ENCODE results near the gene CUBN.

The CUBN gene

DNA sequence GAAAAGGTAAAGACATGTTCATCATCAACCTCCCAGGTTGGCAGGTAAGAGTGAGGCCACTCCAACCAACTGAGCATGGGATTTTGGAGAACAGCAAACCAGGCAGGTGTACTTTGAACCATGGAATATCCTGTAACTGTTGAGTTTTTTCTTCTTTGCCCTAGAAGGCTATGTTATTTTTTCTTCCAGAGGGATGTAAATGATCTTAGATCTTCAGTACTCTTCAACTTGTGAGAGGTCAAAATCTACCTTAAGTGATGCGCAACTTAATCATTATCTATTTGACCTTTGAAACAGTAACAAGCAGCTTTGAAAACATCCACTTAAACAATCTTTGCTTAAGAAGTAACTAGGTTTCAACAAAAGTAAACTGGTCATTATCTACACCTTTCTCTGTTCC is at the start of gene CUBN:
Gene CUBN (minus strand): TSS at position 71 of the 400 bp plus-strand sequence. CDS start 46 bp downstream, at position 25.
- no peak for DNase-seq

DNA sequence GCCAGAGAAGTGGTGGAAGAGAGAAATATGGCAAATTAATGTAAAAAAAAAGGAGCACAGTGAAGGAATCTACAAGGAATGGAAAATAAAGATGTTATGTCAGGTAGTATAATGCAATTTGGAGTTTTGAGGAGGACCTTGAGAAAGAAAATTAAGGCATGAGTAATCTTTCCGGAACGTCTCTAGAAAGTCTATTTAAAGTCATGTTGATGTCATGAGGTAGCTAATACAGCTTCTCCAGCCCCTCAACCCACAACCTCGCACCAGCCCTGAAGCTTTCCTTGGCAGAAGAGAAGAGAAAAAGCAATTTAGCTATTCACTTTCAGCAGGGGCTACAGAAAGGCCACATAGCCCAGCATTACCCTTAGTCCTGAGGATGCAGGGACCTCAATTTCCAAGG is 49.4 kb upstream of the CUBN start:
- no peak for DNase-seq

DNA sequence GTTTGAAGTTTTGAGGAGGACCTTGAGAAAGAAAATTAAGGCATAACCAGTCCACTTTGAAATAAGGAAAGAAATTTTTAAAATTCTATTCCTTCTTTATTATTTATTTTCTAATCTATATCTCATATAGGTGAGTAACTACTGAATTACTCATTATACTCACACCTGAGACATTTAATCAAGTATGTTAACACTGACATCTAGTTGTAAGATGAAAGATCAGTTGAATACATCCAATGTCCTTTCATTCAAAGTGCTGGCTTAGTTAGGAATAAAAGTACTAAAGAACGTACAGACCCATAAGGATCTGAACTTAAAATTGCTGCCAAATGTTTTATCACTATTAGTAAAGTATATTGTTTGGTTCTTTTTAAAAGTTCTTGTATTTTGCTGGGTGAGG is 48.4 kb upstream of the CUBN start:
- no peak for DNase-seq

DNA sequence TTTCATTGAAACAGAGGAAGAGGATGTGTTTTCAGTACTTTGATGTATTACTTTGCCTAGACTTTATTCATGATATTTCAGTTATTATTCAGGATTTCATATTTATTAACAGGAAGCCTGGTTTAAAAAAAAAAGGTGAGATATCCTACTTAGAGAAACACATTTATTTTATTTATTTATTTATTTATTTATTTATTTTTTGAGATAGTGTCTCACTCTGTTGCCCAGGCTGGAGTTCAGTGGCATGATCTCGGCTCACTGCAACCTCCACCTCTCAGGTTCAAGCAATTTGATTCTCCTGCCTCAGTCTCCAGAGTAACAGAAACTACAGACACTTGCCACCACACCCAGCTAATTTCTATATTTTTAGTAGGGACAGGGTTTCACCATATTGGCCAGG is 47.4 kb upstream of the CUBN start:
- DNase-seq: no peak

DNA sequence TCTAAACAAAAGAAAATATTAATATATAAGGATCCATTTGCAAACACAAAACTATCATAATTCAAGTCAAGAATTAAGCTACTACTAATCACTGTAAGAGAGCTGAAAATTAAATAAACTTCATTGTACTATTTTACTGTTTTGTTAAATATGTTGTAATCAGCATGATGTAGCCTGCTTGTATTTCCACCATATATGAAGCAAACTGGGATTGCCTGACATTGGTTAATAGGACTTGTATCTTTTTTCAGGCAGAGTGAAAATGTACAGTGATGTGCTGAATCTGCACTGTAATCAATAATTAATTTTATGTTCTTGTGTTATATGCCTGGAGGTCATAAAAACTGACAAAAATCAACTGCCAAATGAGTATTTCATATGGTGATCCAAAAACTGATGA is 46.5 kb upstream of the CUBN start:
- DNase-seq: no peak

DNA sequence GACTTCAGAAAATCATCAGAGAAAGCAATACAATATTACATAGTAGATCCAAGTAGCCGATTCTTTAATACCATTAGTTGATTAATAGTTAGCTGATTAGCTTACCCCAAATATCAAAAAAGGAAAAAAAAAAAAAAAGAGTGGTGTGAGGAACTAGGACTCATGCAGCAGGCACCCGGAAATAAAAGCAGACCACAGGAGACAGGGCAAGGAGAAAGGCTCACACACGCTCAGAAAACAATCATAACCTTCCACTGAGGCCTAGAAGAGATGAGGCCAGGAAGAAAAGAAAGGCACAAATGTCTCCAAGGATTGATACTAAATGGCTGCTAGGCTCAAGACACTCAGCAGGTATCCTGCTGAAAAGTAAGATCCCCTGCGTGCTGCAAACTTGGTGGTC is 45.9 kb upstream of the CUBN start:
- peak; percentile 11 for DNase-seq

DNA sequence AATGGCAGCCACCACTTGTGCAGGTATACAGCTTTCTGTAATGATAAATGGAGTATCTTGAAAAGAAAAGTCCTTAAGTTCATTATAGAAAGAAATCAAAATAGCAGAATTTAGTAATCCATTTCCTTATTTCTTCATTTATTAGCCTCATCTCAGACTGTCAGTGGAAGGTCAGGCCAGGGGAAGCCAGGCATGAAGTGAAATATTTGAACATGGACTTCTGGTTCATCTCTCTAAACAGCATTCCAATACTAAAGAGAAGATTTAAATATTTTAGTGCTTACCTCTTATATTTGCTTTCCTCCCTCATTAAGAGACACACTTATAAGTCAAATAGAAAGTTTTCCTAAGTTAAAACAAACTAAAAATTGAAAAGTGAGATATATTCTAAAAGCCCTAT is 45.0 kb upstream of the CUBN start:
- DNase-seq: no peak

DNA sequence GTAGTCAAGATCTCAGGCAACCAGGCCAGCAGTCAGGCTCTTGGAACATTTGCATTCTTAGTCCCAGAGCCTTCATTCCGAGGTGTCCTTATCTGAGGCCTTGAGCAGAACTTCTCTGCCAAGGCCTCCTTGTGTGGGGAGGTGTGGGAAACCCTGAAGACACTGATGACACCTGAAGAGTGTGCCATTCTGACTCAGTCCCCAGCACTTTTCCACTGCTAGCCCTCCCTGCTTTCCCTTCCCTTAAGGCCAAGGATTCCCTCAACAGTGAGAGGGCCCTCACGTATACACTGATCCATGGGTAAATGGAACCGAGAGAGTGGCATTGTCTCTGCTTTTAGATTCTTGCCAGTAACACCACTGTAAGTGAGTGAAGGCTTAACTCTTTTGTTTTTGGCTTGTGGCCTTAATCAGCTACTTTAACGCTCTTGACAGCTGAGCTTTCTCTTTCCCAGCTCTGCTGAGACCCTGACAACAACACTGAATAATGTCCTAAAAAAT is 41.6 kb upstream of the CUBN start:
- no peak for DNase-seq

DNA sequence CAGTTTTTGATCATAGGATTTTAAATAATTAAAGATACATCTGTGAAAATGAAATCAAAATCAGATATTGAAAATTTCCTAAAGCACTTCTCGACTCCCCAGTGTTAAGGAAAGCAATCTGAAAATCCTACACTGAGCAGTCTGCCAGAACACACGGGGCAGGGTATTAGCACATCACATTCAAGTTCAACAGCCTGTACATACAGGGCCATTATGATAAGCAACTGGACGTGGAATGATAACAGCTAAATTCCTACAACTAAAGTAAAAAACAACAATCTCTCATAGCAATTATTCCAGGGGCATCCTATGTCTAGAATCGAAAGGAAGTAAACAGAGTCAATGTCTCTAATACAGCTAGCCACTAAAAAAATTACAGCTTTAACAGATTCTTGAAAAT is 40.2 kb upstream of the CUBN start:
- no peak for DNase-seq

DNA sequence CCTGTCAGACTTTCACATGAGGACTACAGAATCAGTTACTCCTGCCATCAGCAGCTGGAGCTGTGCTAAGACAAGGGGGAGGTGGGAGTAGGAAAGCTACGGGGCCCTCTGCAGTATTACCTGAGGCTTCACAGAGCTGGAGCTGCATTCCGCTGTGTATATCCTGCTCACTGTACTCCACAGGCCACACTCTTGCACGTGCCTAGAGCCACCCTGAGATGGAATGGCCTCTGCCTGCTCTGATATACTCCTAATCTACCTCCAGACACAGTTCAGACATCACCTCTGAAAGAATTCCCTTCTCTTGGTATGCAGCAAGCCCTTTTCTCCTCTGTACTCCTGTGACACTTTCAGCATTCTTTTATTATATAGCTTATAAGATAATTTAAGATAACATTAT is 37.1 kb upstream of the CUBN start:
- DNase-seq: no peak

DNA sequence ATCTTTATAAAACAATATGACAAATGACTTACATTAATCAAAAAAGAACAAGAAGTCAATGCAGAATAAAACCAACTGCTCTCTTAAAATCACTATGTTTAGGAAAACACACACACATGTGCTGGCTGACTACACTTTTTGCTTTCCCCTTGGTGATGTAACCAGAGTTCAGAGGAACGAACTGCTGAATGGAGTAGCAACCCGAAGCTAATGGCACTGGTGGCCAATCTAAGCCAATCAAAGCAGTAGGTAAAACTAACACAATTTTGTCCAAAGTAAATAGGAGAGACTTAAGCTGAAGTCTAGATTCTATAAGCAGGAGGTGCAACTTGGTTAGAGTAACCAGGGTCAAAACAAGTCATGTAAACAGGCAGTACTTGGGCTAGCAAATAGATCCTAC is 33.2 kb upstream of the CUBN start:
- no peak for DNase-seq

DNA sequence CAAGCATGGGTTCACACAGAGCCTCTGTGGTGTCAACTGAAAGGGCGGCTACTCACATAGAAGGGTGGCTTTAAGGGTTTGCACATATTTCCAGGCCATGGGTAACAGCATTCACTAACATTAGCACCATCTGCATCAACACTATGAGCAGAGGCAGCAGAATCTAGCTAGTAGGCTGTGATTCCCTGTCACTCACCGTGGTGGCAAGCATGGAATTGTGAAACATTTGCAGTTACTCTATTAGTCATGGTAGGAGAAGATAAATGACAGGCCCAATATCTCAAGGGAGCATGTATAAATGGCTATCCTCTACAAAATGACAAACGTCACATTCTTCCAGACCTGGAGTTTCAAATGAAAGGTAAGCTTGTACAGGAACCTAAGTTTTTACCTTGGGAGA is 32.2 kb upstream of the CUBN start:
- DNase-seq: no peak

DNA sequence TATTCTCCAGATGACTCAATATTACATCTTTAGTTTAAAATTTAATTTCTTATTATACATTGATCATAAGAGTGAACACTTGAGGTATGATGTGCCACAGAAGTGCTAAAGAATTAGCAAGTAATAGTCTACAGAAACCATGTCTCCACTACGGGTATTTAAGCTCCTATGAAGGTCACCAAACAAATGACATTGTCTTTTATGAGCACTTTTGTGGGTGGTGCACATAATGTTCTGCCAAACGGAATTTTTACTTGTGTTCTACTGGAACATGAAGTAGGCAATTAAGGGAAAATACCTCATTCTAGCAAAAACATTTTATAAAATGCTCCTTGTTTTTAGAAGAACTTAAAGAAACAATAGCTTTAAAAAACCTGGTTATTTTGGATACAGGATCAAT is 27.4 kb upstream of the CUBN start:
- DNase-seq: no peak

DNA sequence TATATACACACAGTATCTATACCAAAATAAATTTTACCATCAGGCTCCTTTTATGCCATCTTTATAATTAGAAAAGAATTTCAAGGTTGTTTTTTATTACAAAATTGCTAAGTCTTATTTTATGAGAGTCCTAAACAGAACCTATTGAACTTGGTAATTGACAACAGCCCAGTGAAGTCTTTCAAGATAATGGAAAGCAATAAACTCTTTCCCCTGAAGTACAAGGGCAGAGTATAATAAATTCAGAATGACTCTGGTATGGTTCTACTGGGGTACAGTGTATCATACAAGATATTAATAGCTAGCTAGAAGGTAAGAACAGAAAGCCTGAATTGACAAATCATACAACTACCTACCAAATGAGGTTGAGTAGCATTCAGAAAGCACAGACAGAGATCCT is 26.2 kb upstream of the CUBN start:
- DNase-seq: no peak

DNA sequence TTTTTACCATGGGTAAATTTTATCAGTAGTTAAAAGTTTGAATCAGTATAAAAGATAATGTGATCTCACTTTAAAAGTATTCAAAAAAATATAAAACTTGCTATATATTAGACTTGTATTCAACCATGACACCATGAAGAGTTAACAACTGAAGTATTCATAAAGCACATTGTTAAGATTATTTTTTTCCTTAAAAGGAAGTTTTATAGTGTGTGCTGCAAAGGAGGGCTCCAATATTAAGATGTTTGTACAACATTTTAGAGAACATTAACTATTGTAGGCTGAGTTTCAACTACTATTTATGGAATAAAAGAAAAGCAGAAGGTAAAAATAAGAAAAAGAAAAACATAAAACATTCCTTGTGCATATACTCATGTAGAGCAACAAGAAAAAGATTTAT is 24.5 kb upstream of the CUBN start:
- no peak for DNase-seq

DNA sequence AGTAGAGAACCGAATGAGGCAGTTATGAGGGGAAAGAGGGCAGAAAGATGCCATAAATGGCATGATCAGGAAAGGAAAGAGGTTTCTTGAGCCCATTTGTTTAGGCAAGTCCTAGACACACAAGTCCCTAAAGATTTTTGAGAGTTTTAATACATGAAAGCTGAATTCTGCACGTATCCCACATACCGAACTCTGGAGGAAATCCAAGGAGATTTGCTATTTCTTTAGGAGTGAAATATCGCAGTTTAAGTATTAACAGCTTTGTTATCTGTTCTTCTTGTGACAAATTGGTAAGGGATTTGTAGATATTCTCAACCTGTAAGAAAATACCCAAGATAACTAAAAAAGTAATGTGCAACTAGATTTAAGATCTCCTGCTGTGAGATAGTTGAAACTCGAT is 23.7 kb upstream of the CUBN start:
- DNase-seq: no peak

DNA sequence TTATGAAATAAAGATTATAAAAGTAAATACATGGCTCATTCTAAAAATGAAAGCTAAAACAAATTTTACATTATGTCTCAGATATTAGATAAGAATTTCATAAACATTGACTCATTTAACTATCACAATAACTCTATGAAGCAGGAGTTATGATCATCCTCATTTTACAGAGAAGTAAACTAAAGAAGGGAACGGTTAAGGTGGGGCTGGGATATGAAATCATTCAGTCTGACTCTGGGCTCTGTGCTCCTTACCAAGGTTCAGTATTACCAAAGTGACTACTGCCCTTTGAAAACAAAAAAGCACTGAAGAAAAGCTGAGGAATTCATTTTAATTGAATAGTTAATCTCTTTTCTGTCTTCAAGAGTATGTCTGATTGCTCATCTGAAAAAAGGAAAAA is 22.1 kb upstream of the CUBN start:
- no peak for DNase-seq

DNA sequence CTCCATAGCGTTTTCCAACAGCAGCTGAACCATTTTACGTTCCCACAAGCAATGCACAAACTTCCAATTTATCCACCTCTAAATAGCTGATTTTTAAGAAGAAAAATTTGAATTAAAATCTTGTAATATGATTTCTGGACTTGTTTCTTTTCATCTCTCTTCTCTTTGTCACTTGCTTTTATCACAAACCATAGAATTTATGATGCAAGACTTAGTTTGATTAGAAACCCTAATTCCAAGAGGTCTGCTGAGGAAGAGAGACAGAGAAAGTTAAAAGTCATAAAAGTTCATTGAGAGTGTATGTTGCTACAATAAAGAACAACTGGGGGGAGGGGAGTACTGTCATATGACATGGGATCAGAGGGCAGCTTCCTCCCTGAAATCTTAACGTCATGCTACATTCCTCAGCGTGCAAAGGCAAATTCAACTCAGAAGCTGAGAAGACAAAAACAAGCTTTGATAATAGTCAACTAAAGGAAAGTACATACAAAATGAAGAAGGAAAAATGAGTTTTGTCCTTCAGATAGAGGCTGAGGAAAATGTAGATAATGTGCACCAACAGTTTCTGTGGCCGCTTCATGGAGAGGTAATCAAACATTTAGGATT is 18.4 kb upstream of the CUBN start:
- DNase-seq: no peak

DNA sequence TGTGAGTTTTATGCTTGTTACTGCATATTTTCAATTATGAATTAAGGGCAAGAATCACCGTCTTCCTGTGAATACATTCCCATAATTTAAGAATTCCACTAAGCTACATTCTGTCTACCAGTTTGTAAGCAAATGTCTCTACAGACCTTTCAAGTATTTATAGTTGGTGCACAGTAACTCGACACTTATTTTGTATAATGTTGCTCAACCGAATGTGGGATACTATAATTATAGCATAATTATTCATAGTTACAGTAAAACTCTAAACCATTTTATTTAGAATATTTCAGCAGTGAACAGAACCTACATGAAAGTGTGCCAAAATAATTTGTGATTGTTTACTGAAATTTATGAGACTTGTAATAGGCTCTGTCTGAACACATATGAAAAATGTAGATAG is 17.3 kb upstream of the CUBN start:
- no peak for DNase-seq

DNA sequence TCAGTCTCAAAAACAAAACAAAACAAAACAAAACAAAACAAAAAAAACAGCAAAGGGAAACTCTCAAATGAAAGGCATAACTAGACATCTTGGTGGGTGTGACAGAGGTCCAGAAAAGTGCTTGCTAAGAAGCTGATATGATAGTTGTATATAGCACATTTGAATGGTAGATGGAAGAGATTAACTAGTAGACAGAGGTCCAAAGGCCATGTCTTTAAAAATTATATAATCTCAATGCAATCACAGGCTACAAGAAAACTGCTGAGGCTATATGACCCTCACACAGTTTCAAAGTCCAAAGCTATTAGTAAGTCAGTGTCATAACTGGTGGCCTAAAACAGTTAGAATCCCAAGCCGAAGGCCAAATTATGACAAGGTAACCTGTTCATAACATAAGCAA is 15.6 kb upstream of the CUBN start:
- no peak for DNase-seq

DNA sequence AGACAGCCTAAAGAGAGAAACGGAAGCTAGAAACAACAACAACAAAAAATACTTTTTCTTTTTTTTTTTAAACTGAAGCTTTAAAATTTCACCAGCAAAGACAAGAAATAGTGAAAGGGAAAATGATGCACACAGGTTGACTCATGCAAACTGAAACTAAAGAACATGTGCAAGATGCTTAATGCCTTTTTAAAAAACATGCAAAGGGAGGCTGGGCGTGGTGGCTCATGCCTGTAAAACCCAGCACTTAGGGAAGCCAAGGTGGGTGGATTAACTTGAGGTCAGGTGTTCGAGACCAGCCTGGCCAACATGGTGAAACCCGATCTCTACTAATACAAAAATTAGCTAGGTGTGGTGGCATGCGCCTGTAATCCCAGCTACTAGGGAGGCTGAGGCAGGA is 15.1 kb upstream of the CUBN start:
- peak; percentile 12 for DNase-seq

DNA sequence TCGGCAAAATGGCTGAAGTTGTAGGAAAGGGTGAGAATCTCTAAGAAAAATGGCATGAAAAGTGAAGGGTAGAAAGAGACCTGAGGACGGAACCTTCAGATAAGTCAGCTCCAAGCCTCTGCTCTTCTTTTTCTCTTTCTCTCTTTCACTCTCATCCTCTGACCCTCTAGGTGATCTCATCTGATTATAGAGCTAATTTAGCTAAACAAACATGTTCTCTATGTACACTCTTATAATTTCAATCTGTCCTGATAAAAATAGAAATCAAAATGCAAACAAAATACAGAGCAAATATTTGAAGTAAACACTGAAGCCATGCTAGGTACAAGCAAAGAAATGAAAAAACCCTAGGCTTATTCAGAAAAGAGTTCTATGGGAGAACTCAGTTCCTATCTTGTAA is 14.4 kb upstream of the CUBN start:
- no peak for DNase-seq

DNA sequence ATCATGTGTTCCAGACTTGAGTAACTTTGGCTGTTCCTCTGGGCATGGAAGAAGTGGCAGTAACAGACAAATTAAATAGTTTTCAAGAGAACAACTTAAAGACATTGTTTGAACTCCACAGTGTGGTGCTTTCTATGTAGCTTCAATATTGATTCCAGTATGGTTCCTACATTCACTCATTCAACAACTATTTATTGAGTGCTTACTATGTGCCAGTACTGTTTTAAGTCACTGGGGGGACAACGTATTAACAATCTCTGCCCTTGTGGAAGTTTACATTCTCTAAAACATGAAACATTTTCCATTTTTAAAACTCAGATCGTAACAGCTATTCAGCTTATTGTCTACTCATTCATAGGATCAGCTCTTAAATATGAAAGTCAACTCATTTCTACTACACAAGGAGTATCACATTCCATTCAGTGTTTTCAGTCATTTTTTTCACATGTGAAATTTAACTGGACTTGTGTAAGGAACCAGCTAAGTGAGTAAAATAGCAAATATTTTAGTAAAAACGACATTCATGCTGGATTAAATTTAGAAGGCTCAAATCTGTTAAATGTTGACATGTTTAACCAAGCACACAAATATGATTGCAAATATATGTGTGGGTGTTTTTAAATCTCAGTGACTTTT is 13.6 kb upstream of the CUBN start:
- DNase-seq: no peak

DNA sequence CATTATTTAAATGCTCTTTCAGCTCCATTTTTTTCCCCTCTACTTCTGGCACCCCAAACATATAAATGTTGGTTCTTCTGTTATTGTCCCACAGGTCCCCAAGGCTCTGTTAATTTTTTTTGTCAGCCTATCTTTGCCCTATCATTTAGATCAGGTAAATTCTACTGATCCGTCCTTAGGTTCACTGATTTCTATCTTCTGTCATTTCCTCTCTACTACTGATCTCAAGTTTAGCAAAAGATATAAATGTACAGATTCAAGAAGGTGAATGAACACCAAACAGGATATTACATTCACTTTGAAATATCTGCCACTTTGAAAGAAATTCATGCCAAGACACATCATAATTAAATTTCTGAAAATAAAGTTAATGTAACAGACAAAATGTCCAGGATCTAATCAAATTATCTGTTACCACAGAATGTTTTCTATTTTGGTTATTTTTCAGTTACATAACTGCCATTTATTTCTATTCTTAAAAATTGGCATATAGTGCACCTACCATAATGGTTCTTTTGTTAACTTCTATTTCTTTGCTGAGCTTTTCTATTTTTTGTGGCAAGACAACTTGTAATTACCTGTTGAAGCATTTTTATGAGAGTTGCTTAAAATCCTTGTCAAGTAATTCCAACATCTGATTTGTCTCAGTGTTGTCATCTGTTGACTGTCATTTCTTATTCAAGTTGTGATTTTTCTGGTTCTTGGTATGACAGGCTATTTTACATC is 12.1 kb upstream of the CUBN start:
- DNase-seq: no peak

DNA sequence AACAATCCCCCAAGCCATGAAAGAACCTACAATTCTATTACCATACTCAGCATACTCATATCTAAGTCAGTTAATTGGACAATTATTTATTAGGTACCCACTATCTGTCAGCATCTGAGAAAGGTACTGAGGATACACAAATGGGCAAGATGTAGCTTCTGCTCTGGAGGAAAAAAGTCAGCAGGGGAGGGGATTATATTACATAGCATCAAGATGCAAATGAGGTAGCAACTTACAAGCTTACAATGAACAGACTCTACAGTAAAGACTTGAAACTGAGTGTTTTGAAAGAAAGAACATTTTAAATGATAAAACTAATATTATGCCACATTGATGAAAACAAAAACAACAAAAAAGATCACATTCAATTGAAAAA is 10.8 kb upstream of the CUBN start:
- no peak for DNase-seq
